GM19351 (cell line): ENCODE data around the gene DOK6.

Source experiments
- ATAC-seq: cut with Tn5 transposase; IDR thresholded peaks from one replicate; pipeline ENCODE4 v1.9.1; 2021; ENCODE audit warnings: mild to moderate bottlenecking, moderate library complexity; ENCODE audit not compliant: unreplicated experiment

The DOK6 gene

DNA sequence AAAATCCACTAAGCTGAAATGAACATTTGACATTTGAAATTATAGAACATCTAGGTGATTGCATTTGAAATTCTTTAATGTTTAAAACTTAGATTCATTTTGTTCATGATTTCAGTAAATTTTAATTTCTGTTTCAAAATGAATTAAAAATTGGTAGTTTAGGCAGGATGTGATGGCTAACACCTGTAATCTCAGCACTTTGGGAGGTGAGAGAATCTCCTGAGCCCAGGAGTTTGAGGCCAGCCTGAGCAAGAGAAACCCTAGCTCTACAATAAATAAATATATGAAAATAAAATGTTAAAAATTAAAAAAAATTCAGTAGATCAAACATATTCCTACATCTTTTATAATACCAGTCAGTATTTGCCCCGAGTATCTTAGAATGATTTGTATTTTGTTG lies 330.0 kb downstream of the DOK6 start:
- ATAC-seq = no peak

- no peak for ATAC-seq
Observed at GRCh38 chr18:69734536-69734935, 333.8 kb downstream of the DOK6 start.

GRCh38 chr18:69736730-69737129 lies 336.0 kb downstream of the DOK6 start:
- ATAC-seq = no peak

DNA sequence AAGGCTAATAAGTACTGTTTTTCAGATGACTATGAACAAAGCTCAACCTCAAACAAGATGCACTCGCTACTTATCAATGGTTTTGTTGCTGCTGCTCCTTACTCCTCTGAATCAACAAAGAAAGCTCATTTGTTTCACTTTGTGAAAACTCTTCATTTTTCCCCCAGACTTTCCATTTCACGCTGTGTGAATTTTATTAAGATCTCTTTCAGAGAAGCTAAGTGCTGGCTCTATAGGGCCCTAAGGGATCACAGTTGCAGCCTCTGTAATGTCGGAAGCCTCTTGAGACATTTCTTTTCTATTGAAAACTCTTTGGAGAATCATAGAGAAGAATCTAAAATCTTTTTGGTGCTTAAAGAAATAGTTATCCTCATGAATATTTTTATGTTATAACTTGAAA lies 337.2 kb downstream of the DOK6 start:
- no peak for ATAC-seq

GRCh38 chr18:69747388-69747787 lies 346.7 kb downstream of the DOK6 start:
- ATAC-seq = no peak

DNA sequence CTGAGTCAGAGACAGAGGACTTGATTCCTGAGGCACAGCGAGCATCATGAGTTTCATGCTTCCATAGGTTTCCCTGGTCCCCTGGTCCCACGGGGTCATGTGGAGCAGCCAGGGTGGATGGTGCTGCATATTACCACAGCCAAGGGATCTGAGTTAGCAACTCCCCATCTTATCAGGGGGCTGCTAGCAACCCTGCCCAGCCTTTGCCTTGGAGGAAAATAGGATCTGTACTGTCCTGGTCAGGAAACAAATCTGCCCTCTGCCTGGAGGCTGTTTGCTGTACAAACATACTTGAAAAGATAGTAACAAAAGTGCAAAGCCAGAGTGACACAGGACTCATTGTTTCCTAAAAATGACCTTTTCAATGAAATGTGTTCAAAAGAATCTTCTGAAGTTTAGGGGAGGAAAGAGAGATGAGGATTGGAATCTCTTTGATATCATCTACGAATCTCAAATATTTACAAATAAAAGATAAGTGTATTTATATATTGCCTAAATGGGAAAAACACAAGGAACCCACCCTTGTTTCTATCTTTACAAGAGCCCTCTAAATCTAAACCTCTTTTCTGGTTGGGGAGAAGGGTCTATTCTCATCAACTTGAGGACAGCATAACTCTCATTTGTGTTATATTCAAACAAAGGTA lies 352.2 kb downstream of the DOK6 start:
- no peak for ATAC-seq

- no peak for ATAC-seq
Observed at GRCh38 chr18:69754108-69754507, 353.4 kb downstream of the DOK6 start.

- no peak for ATAC-seq
Observed at GRCh38 chr18:69755041-69755440, 354.4 kb downstream of the DOK6 start.

- no peak for ATAC-seq
Observed at GRCh38 chr18:69755856-69756496, 355.3 kb downstream of the DOK6 start.

- no peak for ATAC-seq
Observed at GRCh38 chr18:69757733-69758132, 357.0 kb downstream of the DOK6 start.

- no peak for ATAC-seq
Observed at GRCh38 chr18:69758458-69758857, 357.8 kb downstream of the DOK6 start.

- no peak for ATAC-seq
Observed at GRCh38 chr18:69759046-69759445, 358.4 kb downstream of the DOK6 start.

- ATAC-seq = no peak
Observed at GRCh38 chr18:69763002-69763401, 362.3 kb downstream of the DOK6 start.

DNA sequence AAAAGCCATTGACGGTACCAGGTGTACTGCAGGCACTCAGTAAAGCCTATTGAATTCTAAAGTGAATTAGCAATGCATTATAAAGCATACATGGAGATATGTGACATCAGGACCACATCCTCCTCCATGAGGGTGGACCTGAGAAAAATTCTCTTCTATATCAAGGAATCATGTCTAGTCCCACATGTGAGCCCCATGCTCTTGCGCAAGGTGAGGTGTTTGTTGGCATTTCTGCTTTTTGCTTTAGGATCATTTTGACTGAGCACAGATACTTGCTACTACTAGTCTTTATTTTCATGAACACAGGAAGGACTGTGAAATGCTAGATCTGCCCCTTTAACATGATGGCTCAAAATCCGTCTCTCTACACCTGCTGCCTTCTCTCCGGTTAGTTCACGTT lies 363.1 kb downstream of the DOK6 start:
- ATAC-seq = no peak

GRCh38 chr18:69770238-69770637 lies 369.6 kb downstream of the DOK6 start:
- ATAC-seq = no peak

GRCh38 chr18:69774831-69775230 lies 374.1 kb downstream of the DOK6 start:
- ATAC-seq = no peak

- no peak for ATAC-seq
Observed at GRCh38 chr18:69777248-69777647, 376.6 kb downstream of the DOK6 start.

GRCh38 chr18:69778680-69779079 lies 378.0 kb downstream of the DOK6 start:
- ATAC-seq = no peak

GRCh38 chr18:69780851-69781250 lies 380.2 kb downstream of the DOK6 start:
- no peak for ATAC-seq

DNA sequence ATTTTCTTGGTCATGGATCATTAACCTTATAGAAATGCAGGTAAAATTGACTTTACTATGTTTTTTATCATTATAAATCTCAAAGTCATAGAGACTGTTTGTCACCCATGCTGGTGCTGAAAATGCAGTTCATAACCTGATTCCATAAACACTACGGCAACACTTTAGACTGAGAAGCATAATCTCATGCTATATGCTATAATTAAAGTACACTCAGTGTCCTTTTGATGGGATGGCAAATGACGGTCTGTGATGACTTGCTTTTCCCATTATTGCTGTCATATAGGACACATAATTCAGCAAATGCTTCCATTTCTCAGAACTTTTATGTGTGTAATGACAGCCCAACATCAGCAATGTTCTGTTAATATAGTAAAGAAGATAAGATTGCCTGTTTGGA lies 384.1 kb downstream of the DOK6 start:
- ATAC-seq = no peak

GRCh38 chr18:69785466-69785865 lies 384.8 kb downstream of the DOK6 start:
- ATAC-seq = no peak

GRCh38 chr18:69786427-69786826 lies 385.7 kb downstream of the DOK6 start:
- ATAC-seq = no peak
